Right ventricle myocardium superior (tissue), 1 donor: ENCODE data around the gene LRRC8D. TPM values are rescaled to one million over a fixed set of nuclear protein-coding genes. Genes with fewer than 3 reads are reported as not detected.
"Not testable (repeated sequence)": the region's sequence is repeated elsewhere in the genome, so short reads cannot be mapped to it uniquely, and the experiment has no call there.

Experiments used
- ATAC-seq: fragments of 200-7000 bp; cut with Tn5 transposase; one replicate; pipeline ENCODE4 v1.9.1; 2020; ENCODE audit warnings: mild to moderate bottlenecking; ENCODE audit not compliant: poor library complexity
- DNase-seq: peaks from one replicate; pipeline ENCODE4 v3.0.0-alpha.2; 2020
- intact Hi-C: fragments of 100-400 bp; cut with DNase I; formaldehyde crosslinking; loops from one replicate; pipeline ENCODE4 v1.11.2; 2022
- total RNA-seq: library from RNA; stranded (reverse); fragmentation: NEBNext Ultra II Directional; extraction: Animal tissue kit (Norgen Biotek cat#: 25700); gene quantifications from one replicate; pipeline ENCODE4 v1.2.1, GENCODE V29; 2021
- donor health status: DM: no; HTN: yes; CAD: no; lungs with severe emphysema.

LRRC8D gene
- total RNA-seq, 1 donor from 2014 or later, result 5.1 TPM

- ATAC-seq (no peak), DNase-seq (no peak)
- intact Hi-C loops, result no loop called here
Measured at GRCh38 chr1:89922911-89923310, 102.1 kb downstream of the LRRC8D start.

- ATAC-seq, result no peak
- intact Hi-C loops, result no loop called here
- DNase-seq, result no peak
Measured at GRCh38 chr1:89923517-89923916, 102.7 kb downstream of the LRRC8D start.

- DNase-seq, ATAC-seq, intact Hi-C loops: not testable (repeated sequence)
Measured at GRCh38 chr1:89924075-89924474, 103.2 kb downstream of the LRRC8D start.

- no peak for DNase-seq
- intact Hi-C loops, result no loop called here
- ATAC-seq, result no peak
Measured at GRCh38 chr1:89927049-89927448, 106.2 kb downstream of the LRRC8D start.

GRCh38 chr1:89927478-89927877 is 106.6 kb downstream of the LRRC8D start:
- DNase-seq (no peak), ATAC-seq (no peak)
- intact Hi-C loops, result no loop called here

- DNase-seq, result no peak
- intact Hi-C loops, result no loop called here
- ATAC-seq, result no peak
Measured at GRCh38 chr1:89928506-89928905, 107.7 kb downstream of the LRRC8D start.

- DNase-seq (no peak), ATAC-seq (no peak)
- intact Hi-C loops, result no loop called here
Measured at GRCh38 chr1:89929467-89930063, 108.7 kb downstream of the LRRC8D start.

- ATAC-seq, result no peak
- no peak for DNase-seq
- intact Hi-C loops, result no loop called here
Measured at GRCh38 chr1:89930579-89930978, 109.7 kb downstream of the LRRC8D start.

- intact Hi-C loops, result no loop called here
- no peak for ATAC-seq
- no peak for DNase-seq
Measured at GRCh38 chr1:89931964-89932363, 111.1 kb downstream of the LRRC8D start.

- intact Hi-C loops, result no loop called here
- DNase-seq (no peak), ATAC-seq (no peak)
Measured at GRCh38 chr1:89932598-89933364, 111.9 kb downstream of the LRRC8D start.

- ATAC-seq (no peak), DNase-seq (no peak)
- intact Hi-C loops, result no loop called here
Measured at GRCh38 chr1:89934461-89934860, 113.6 kb downstream of the LRRC8D start.

GRCh38 chr1:89935235-89935634 is 114.4 kb downstream of the LRRC8D start:
- DNase-seq (no peak), ATAC-seq (no peak)
- intact Hi-C loops, result no loop called here

GRCh38 chr1:89936694-89937093 is 115.9 kb downstream of the LRRC8D start:
- intact Hi-C loops, result no loop called here
- DNase-seq (no peak), ATAC-seq (no peak)

GRCh38 chr1:89938171-89939055 is 117.6 kb downstream of the LRRC8D start:
- ATAC-seq (no peak), DNase-seq (no peak)
- intact Hi-C loops, result no loop called here

GRCh38 chr1:89939059-89939570 is 118.3 kb downstream of the LRRC8D start:
- ATAC-seq, result no peak
- no peak for DNase-seq
- intact Hi-C loops, result no loop called here

GRCh38 chr1:89939693-89940438 is 119.0 kb downstream of the LRRC8D start:
- intact Hi-C loops, result no loop called here
- ATAC-seq (no peak), DNase-seq (no peak)

- DNase-seq, result no peak
- ATAC-seq, result no peak
- intact Hi-C loops, result no loop called here
Measured at GRCh38 chr1:89941110-89941766, 120.4 kb downstream of the LRRC8D start.

GRCh38 chr1:89942014-89942413 is 121.2 kb downstream of the LRRC8D start:
- ATAC-seq (no peak), DNase-seq (no peak)
- intact Hi-C loops, result no loop called here
